ENCODE measurements around the gene COL27A1.

Gene COL27A1

DNA sequence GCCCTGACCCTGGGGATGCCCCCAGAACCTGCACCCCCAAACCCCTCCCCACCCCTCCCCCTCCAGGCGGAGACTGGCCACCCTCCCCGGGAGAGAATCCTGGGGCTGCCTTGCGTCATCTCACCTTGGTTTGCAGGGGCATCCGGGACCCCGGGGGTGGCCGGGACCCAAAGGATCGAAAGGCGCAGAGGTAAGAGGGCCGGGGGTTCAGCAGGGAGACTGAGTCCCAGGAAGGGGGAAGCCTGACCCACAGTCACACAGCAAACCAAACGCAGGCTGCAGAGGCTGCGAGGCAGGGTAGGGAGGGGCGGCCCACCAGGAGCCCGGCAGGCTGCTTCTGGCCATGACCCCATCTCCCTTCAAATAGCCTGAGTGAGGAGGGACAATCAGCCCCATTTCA, 133.8 kb downstream of the COL27A1 start:
- TF ChIP-seq, protein P1, sequence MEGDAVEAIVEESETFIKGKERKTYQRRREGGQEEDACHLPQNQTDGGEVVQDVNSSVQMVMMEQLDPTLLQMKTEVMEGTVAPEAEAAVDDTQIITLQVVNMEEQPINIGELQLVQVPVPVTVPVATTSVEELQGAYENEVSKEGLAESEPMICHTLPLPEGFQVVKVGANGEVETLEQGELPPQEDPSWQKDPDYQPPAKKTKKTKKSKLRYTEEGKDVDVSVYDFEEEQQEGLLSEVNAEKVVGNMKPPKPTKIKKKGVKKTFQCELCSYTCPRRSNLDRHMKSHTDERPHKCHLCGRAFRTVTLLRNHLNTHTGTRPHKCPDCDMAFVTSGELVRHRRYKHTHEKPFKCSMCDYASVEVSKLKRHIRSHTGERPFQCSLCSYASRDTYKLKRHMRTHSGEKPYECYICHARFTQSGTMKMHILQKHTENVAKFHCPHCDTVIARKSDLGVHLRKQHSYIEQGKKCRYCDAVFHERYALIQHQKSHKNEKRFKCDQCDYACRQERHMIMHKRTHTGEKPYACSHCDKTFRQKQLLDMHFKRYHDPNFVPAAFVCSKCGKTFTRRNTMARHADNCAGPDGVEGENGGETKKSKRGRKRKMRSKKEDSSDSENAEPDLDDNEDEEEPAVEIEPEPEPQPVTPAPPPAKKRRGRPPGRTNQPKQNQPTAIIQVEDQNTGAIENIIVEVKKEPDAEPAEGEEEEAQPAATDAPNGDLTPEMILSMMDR (IDR thresholded peaks at IDR 0.05; ENCODE audit: insufficient read depth, low read depth, low read length, missing control alignments), result no peak
- H3K4me3 ChIP-seq (ENCODE audit: low read length), result no peak overlapping the region
- DNase-seq (ENCODE audit: low read depth), result no peak

- DNase-seq (ENCODE audit: low read depth), result no peak
- no peak overlapping the region for H3K4me3 ChIP-seq (ENCODE audit: low read length)
- TF ChIP-seq, protein P1 (IDR thresholded peaks at IDR 0.05; ENCODE audit: insufficient read depth, low read depth, low read length, missing control alignments), result no peak
Observed at GRCh38 chr9:114289571-114290481, 134.5 kb downstream of the COL27A1 start.

DNA sequence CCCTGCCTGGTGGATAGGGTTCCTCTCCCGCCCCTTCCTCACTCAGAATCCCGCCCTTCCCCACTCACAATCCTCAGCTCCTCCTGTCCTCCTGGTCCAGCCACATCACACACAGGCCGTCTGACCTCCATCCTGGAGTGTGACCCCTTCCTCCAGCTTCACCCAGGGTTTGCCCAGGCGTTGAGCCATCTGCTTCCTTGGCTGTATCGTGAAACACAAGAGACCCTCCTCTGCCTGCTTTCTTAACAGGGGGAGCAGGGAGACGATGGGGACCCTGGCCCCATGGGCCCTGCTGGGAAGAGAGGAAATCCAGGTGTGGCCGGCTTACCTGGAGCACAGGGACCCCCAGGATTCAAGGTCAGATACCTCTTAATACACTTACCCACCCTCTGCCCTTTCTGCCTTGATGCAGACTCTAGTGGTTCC, 135.2 kb downstream of the COL27A1 start:
- TF ChIP-seq, protein P1 (IDR thresholded peaks at IDR 0.05; ENCODE audit: insufficient read depth, low read depth, low read length, missing control alignments), result no peak
- DNase-seq (ENCODE audit: low read depth), result no peak

DNA sequence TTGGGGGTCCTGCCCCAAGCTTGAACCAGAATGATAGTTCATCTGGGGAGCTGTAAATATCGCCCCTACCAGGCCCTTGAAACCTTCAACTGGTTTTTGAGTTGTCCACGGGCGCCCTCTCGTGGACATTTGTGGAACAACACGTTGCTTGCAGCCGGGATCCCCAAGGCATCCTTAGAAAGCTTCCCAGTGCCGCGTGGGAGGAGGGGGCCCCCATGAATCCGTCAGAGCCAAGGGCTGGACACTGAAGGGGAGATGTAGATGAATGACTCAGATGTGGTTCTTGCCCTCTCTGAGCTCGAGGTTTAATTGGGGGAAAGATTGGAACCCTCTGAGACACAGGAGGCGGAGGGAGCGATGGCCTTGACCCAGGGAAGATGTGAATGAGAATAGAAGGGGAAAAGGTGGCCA, 135.7 kb downstream of the COL27A1 start:
- TF ChIP-seq, protein P1 (IDR thresholded peaks at IDR 0.05; ENCODE audit: insufficient read depth, low read depth, low read length, missing control alignments), result peak; percentile 80
- H3K4me3 ChIP-seq (ENCODE audit: low read length), result no peak overlapping the region
- peak; percentile 71 for DNase-seq (ENCODE audit: low read depth)

More for the DNA sequence above, 135.2 kb downstream of the COL27A1 start:
- H3K4me3 ChIP-seq (ENCODE audit: low read length), result no peak overlapping the region

DNA sequence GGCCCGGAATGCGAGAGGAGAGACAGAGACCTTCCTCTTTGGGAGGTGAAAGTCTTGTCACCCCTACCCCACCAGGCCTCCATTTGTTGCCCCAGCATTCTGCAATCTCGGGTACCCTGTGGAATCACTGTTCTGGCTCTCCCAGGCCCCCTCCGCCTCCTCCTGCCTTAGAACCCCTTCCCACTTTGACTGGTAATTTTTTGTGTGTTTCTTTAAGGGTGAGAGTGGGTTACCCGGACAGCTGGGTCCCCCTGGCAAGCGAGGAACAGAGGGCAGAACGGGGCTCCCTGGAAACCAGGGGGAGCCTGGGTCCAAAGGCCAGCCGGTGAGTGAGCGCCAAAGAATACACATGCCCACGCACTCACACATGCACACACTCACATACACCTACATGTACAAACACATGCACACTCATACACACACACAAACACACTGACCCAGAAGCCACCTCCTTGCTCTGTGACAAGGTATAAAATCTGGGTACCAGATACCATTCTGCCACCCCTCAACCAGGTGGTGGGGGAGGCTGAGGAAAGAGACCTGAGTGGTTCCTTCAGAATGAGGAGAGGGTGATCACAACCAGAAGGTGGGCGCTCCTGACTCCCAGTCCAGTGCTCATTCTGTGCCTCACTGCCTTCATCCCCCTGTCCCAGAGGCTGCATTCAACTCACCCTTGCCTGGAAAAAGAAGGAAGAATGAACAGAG, 136.7 kb downstream of the COL27A1 start:
- no peak for DNase-seq (ENCODE audit: low read depth)
- TF ChIP-seq, protein P1 (IDR thresholded peaks at IDR 0.05; ENCODE audit: insufficient read depth, low read depth, low read length, missing control alignments), result no peak
- no peak overlapping the region for H3K4me3 ChIP-seq (ENCODE audit: low read length)

DNA sequence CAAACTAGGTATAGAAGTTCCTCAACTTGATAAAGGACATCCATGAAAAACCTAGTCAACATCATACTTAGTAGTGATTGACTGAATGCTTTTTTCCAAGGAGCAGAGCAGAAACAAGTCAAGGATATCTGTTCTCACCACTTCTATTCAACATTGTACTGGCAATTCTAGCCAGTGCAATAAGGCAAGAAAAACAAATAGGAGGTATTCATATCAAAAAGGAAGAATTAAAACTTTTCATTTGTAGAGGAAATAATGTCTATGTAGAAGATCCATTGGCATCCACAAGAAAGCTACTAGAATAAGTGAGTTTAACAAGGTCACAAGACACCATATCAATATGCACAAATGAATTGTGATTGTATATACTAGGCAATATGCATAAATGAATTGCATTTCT, 139.3 kb downstream of the COL27A1 start:
- DNase-seq (ENCODE audit: low read depth), result no peak
- TF ChIP-seq, protein P1 (IDR thresholded peaks at IDR 0.05; ENCODE audit: insufficient read depth, low read depth, low read length, missing control alignments), result no peak
- no peak overlapping the region for H3K4me3 ChIP-seq (ENCODE audit: low read length)

Measured in epithelial cell of esophagus (primary cell).